HG03558 (cell line): Measurements from ENCODE around the gene ZC3H7A.

Source experiments
- ATAC-seq: cut with Tn5 transposase; IDR thresholded peaks from one replicate; pipeline ENCODE4 v1.9.1; 2021; ENCODE audit warnings: moderate number of reproducible peaks; ENCODE audit not compliant: unreplicated experiment; ENCODE audit errors: extremely low read depth

The ZC3H7A gene

DNA sequence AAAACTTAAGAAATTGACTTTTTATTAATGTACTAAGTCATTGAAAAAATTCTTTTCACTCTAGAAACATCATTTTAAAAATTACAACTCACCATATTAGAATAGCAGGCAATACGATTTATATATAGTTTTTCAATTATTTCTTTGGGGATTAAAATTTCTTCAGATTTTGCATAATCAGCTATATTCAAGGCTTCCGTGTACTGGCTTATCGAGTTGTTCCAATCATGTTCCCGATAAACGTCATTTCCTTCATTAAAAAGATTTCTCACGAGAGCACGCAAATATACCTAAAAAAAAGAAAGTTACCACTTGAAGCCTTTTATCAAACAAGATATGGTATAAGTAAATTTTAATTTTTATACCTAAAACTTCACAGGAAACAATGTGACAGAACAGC, 18.0 kb downstream of the ZC3H7A start:
- no peak for ATAC-seq

DNA sequence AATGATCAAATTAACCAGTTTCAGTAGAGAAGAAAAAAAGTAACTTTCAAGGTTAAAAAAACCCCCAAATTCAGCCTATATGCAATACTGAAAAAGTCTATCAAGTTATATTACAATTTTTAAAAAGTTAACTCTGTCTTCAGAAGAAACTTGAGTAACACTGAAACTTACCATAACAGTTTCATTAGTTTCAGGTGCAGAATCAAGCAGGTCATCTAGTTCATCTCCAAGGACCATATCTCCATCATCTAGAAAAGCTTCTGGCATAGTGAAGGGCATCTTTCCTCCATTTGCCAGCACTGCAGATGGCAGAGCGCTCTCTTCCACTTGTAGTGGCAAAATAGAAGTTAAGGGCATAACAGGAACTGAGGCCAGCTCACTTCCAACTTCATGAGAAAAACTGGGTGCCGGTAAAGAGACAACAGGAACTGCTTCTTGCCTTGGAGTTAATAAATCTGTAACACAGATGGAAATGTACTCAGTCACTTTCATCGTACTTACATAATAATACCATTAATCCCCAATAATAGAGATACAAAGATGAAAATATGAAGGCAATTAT, 22.9 kb downstream of the ZC3H7A start:
- no peak for ATAC-seq

GRCh38 chr16:11768849-11769248, 28.2 kb downstream of the ZC3H7A start:
- ATAC-seq: no peak

DNA sequence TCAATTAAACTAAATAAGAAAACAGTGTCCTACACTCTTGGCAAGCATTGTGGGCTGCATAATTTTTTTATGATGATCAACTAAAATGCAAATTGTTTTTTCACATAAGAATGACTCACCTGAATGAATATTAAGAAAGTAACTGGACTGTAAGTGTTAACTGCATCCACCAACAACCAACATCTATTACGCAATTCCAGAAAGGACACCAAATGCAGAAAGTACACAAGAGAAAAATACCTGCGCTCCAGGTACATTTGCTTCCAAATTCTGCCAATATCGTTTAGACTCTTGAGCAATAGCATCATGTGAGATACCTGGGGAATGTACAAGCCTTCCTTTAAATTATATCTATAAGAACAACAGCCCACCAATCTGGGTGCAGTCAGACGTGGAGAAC, 34.6 kb downstream of the ZC3H7A start:
- ATAC-seq: no peak

DNA sequence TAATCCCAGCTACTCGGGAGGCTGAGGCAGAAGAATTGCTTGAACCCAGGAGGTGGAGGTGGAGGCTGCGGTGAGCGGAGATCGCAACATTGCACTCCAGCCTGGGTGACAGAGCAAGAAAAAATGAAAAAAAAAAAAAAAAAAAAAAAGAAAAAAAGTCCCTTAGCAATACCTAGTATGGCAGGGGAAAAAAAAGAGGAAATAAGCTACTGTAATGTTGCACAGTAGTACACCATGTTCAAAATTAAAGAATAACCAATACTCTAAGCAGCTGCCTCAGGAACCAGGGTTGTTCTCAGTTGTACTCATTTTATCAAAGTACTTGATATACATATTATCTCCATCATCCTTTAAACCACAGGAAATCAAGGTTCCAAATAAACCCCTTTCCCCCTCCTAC, 37.1 kb downstream of the ZC3H7A start:
- no peak for ATAC-seq

GRCh38 chr16:11759163-11759834, 37.8 kb downstream of the ZC3H7A start:
- no peak for ATAC-seq

GRCh38 chr16:11757671-11758545, 39.1 kb downstream of the ZC3H7A start:
- ATAC-seq: no peak

- ATAC-seq: no peak
Measured at GRCh38 chr16:11756248-11756647, 40.8 kb downstream of the ZC3H7A start.

GRCh38 chr16:11755022-11755760, 41.9 kb downstream of the ZC3H7A start:
- ATAC-seq: no peak

- no peak for ATAC-seq
Measured at GRCh38 chr16:11752856-11753255, 44.2 kb downstream of the ZC3H7A start.

- ATAC-seq: no peak
Measured at GRCh38 chr16:11750056-11750455, 47.0 kb downstream of the ZC3H7A start.

DNA sequence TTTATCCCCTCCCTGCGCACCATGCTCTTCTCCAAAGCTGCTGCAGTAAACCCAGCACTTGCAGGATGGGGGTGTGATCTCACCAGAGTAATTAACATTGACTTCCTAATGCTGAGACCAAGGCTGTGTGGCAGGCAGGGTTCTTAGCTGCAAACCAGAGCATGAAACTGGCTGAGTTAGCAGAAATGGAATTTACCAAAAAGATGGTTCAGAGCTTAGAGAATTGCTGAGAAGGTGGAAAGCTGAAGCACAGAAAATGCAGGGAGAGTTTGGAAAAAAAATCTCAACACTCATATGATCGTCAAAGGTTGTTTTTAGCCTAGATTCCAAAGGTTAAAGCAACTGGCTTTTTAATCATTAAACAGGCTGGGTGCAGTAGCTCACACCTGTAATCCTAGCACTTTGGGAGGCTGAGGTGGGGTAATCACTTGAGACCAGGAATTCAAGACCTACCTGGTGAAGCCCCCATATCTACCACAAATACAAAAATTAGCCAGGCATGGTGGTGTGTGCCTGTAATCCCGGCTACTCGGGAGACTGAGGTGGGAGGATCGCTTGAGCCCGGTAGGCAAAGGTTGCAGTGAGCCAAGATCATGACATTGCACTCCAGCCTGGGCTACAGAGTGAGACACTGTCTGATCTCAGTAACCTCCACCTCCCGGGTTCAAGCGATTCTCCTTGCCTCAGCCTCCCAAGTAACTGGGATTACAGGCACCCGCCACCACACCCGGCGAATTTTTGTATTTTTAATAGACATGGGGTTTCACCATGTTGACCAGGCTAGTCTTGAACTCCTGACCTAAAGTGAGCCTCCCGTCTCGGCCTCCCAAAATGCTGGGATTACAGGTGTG, 48.4 kb downstream of the ZC3H7A start:
- no peak for ATAC-seq

DNA sequence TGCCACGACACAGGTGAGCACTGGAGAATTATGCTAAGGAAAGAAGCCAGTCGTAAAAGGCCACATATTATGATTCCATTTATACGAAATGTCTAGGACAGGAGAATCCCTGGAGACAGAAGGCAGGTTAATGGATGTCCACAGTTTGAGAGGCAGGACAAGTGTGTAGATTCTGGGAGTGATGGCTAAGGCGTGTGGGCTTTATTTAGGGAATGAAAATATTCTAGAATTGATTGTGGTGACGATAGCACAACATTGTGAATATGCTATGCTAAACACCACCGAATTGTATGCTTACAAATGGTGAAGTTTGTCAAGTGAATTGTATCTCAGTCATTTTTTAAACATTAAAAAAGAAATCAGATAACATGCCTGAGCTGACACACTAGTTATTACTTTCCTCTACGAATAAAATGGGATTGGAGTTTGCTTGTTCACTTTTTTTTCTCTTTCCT, 49.1 kb downstream of the ZC3H7A start:
- ATAC-seq: no peak

GRCh38 chr16:11744075-11744470, 53.0 kb downstream of the ZC3H7A start:
- ATAC-seq: no peak

- no peak for ATAC-seq
Measured at GRCh38 chr16:11743308-11744074, 53.6 kb downstream of the ZC3H7A start.

DNA sequence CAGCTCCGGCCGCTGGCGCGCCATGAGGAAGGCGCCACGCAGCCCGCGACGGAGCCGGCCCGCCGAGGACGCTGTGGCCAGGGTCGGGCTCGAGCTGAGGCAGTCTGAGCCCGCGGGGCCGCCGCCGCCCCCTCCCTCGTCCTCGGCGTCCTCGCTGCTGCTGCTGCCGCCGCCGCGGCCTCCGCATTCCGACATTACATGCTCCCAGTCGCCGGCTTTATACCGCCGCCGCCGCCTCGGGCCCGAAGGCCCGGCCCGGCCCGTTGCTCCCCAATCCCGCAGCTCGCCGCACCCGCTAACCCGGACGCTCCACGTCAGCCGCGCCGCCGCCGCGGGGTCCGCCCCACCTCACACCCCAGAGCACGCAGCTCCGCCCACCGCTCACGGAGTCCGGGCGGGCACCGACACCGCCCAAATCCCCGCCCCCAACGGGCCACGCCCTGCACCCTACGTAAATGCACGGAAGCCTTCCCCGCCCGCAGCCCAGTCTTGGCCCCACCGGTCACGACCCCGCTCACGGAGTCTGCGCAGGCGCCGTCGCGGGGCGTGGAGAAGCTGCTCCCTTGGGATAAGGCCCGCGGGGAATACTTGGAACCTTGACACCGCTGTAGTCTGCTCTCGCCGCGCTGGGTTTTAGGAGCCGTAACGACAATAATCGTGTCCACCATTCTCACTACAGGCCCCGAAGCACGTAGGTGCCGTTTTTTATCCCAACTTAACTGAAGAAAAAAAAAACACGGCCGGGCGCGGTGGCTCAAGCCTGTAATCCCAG, 54.3 kb downstream of the ZC3H7A start, which contains the start of gene TXNDC11:
TSS of gene TXNDC11 (minus strand) at position 322 of the 772 bp plus-strand sequence. CDS start at position 195, 127 bp downstream.
- ATAC-seq: peak; percentile 81

GRCh38 chr16:11742093-11742535, 54.9 kb downstream of the ZC3H7A start:
- ATAC-seq: peak; percentile 0

DNA sequence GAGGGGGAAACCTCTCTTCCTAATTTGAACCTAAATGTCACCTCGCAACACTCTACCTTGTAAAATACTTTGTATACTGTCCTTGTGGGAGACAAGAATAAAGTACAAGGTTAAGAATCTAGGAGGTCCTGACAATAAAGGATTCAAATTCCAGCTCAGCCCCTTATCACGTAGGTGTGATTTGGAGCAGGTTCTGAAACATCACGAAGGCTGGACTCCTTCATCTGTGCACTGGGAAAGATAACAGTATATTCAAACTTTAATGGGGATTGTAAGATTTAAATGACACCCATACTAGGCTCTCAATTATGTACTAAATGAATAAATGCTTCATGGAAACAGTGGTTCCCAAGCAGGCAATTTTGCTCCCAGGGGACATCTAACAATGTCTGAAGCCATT, 56.5 kb downstream of the ZC3H7A start:
- no peak for ATAC-seq
